Measurements from ENCODE around the gene FBRSL1. TPM values are rescaled to one million over a fixed set of nuclear protein-coding genes. Genes with fewer than 3 reads are reported as not detected.

Gene FBRSL1
- total and polyA plus RNA-seq, 4 donors: 2.5 to 35.5 (median 5.6) TPM

DNA sequence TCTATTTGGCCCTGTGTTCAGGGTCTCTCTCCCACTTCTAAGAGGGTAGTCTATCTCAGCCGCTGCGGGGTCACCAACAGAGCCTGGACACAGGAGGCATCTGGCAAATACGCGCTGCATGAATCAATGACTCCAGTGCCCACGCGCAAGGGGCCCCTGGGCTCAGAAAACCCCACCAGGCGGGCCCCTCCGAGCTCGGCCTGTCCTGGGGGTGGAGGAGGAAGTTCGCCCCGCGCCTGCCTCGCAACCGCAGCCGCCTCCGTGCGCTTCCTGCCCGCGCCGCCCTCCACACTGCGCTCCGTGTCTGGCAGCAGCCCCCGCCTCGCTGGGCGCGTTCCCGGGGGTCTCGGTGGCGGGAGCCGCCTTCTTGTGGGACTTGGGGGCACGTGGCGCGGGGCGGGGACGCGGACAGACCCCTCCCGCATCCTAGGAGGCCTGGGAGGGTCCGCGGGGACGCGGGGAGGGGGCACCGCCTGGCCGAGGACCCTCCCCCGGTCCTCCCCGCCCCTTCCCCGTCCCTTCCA, 811 bp upstream of the FBRSL1 start:
- Histone ChIP-seq H3K27ac (ENCODE audit: low read depth in 1 of 2, low read length in 2 of 2) (peak overlapping the region; percentile 60 to 77), H3K9ac (ENCODE audit: low read depth in 1 of 2, low read length in 2 of 2) (peak overlapping the region in 1 of 2 donors; percentile 14), H3K27me3 (ENCODE audit: control insufficient read depth in 4 of 4, insufficient read depth in 4 of 4, low read length in 3 of 4) (no peaks in the 10 kb centered on the region), H3K4me3 (ENCODE audit: low read depth in 1 of 3, low read length in 3 of 3) (peak overlapping the region in 2 of 3 donors; percentile 54 to 68), H3K36me3 (ENCODE audit: control insufficient read depth in 4 of 4, insufficient read depth in 3 of 4, low read depth in 1 of 4, low read length in 3 of 4) (no peaks in the 10 kb centered on the region), H3K9me3 (ENCODE audit: control insufficient read depth in 4 of 4, low read length in 3 of 4) (no peaks in the 10 kb centered on the region), H3K4me1 (ENCODE audit: control insufficient read depth in 4 of 4, insufficient read depth in 4 of 4, low read length in 3 of 4) (peaks cover 16 to 43% (median 32%) of the 10 kb centered on the region in 4 donors)
- no peak for DNase-seq (ENCODE audit: low spot score)
- WGBS: 14% methylated on average over 46 of the region's 46 CpGs
- TF ChIP-seq, protein P1, sequence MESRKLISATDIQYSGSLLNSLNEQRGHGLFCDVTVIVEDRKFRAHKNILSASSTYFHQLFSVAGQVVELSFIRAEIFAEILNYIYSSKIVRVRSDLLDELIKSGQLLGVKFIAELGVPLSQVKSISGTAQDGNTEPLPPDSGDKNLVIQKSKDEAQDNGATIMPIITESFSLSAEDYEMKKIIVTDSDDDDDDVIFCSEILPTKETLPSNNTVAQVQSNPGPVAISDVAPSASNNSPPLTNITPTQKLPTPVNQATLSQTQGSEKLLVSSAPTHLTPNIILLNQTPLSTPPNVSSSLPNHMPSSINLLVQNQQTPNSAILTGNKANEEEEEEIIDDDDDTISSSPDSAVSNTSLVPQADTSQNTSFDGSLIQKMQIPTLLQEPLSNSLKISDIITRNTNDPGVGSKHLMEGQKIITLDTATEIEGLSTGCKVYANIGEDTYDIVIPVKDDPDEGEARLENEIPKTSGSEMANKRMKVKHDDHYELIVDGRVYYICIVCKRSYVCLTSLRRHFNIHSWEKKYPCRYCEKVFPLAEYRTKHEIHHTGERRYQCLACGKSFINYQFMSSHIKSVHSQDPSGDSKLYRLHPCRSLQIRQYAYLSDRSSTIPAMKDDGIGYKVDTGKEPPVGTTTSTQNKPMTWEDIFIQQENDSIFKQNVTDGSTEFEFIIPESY (IDR thresholded peaks at IDR 0.05): no peak
- TF ChIP-seq SP1 (IDR thresholded peaks at IDR 0.05): no peak
- TF ChIP-seq NR2F2 (IDR thresholded peaks at IDR 0.05): no peak
- TF ChIP-seq, protein P2, sequence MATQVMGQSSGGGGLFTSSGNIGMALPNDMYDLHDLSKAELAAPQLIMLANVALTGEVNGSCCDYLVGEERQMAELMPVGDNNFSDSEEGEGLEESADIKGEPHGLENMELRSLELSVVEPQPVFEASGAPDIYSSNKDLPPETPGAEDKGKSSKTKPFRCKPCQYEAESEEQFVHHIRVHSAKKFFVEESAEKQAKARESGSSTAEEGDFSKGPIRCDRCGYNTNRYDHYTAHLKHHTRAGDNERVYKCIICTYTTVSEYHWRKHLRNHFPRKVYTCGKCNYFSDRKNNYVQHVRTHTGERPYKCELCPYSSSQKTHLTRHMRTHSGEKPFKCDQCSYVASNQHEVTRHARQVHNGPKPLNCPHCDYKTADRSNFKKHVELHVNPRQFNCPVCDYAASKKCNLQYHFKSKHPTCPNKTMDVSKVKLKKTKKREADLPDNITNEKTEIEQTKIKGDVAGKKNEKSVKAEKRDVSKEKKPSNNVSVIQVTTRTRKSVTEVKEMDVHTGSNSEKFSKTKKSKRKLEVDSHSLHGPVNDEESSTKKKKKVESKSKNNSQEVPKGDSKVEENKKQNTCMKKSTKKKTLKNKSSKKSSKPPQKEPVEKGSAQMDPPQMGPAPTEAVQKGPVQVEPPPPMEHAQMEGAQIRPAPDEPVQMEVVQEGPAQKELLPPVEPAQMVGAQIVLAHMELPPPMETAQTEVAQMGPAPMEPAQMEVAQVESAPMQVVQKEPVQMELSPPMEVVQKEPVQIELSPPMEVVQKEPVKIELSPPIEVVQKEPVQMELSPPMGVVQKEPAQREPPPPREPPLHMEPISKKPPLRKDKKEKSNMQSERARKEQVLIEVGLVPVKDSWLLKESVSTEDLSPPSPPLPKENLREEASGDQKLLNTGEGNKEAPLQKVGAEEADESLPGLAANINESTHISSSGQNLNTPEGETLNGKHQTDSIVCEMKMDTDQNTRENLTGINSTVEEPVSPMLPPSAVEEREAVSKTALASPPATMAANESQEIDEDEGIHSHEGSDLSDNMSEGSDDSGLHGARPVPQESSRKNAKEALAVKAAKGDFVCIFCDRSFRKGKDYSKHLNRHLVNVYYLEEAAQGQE (IDR thresholded peaks at IDR 0.05): no peak
- TF ChIP-seq FOXA2 (IDR thresholded peaks at IDR 0.05): no peak
- TF ChIP-seq, protein P3, sequence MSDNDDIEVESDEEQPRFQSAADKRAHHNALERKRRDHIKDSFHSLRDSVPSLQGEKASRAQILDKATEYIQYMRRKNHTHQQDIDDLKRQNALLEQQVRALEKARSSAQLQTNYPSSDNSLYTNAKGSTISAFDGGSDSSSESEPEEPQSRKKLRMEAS (IDR thresholded peaks at IDR 0.05): no peak
- no peak for TF ChIP-seq FOXA1 (IDR thresholded peaks at IDR 0.05)
- no peak for TF ChIP-seq EGR1 (IDR thresholded peaks at IDR 0.05; ENCODE audit: low read depth in 2 of 2)
- TF ChIP-seq HNF4A (conservative IDR thresholded peaks at IDR 0.05): no peak
- TF ChIP-seq JUND (IDR thresholded peaks at IDR 0.05): no peak
- TF ChIP-seq, protein P4, sequence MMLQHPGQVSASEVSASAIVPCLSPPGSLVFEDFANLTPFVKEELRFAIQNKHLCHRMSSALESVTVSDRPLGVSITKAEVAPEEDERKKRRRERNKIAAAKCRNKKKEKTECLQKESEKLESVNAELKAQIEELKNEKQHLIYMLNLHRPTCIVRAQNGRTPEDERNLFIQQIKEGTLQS (IDR thresholded peaks at IDR 0.05): no peak
- TF ChIP-seq RXRA (IDR thresholded peaks at IDR 0.05): no peak
- TF ChIP-seq, protein P5, sequence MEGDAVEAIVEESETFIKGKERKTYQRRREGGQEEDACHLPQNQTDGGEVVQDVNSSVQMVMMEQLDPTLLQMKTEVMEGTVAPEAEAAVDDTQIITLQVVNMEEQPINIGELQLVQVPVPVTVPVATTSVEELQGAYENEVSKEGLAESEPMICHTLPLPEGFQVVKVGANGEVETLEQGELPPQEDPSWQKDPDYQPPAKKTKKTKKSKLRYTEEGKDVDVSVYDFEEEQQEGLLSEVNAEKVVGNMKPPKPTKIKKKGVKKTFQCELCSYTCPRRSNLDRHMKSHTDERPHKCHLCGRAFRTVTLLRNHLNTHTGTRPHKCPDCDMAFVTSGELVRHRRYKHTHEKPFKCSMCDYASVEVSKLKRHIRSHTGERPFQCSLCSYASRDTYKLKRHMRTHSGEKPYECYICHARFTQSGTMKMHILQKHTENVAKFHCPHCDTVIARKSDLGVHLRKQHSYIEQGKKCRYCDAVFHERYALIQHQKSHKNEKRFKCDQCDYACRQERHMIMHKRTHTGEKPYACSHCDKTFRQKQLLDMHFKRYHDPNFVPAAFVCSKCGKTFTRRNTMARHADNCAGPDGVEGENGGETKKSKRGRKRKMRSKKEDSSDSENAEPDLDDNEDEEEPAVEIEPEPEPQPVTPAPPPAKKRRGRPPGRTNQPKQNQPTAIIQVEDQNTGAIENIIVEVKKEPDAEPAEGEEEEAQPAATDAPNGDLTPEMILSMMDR (IDR thresholded peaks at IDR 0.05; ENCODE audit: low read depth, low read length, missing input control): no peak
- no peak for TF ChIP-seq YY1 (IDR thresholded peaks at IDR 0.05)
- no peak for TF ChIP-seq HNF4G (IDR thresholded peaks at IDR 0.05)
- TF ChIP-seq TAF1 (conservative IDR thresholded peaks at IDR 0.05): no peak
- TF ChIP-seq RAD21 (IDR thresholded peaks at IDR 0.05): no peak

Measured in liver (tissue), 9 donors.